ENCODE measurements around the gene NOP9. TPM values are rescaled to one million over a fixed set of nuclear protein-coding genes. Genes with fewer than 3 reads are reported as not detected.

The NOP9 gene
- total and polyA plus RNA-seq, 8 donors: 6.2 to 13.9 (median 9.7) TPM

- no peaks in the 10 kb centered on the region for H3K36me3 ChIP-seq
- no peak for ATAC-seq
- 75 to 83% methylated on average over 4 of the region's 4 CpGs for WGBS, 2 donors
- peak in 1 of 6 donors; percentile 33 for DNase-seq
- no peaks in the 10 kb centered on the region for H3K27me3 ChIP-seq
- no peak for TF ChIP-seq CTCF (IDR thresholded peaks at IDR 0.05)
- no peaks in the 10 kb centered on the region for H3K9me3 ChIP-seq
- intact Hi-C loops (cut with DNase I): no loop called here
- no peak overlapping the region for H3K4me3 ChIP-seq
- H3K27ac ChIP-seq: peak overlapping the region in 1 of 4 donors; percentile 78
- FAIRE-seq: no peak
- H3K4me1 ChIP-seq: no peaks in the 10 kb centered on the region
These were observed 38.9 kb upstream of the NOP9 start for GRCh38 chr14:24260780-24261157.

GRCh38 chr14:24261256-24261968 is 38.2 kb upstream of the NOP9 start:
- DNase-seq (peak in 1 of 6 donors; percentile 33), ATAC-seq (no peak), FAIRE-seq (no peak)
- H3K36me3 ChIP-seq: peaks cover 0 to 3% (median 0%) of the 10 kb centered on the region in 3 donors
- H3K4me1 ChIP-seq: no peaks in the 10 kb centered on the region
- no peaks in the 10 kb centered on the region for H3K27me3 ChIP-seq
- intact Hi-C loops (cut with DNase I): no loop called here
- no peak overlapping the region for H3K4me3 ChIP-seq
- TF ChIP-seq CTCF (IDR thresholded peaks at IDR 0.05): no peak
- H3K9me3 ChIP-seq: no peaks in the 10 kb centered on the region
- no peak overlapping the region for H3K27ac ChIP-seq
- 89 to 95% methylated on average over 20 of the region's 20 CpGs for WGBS, 2 donors

DNA sequence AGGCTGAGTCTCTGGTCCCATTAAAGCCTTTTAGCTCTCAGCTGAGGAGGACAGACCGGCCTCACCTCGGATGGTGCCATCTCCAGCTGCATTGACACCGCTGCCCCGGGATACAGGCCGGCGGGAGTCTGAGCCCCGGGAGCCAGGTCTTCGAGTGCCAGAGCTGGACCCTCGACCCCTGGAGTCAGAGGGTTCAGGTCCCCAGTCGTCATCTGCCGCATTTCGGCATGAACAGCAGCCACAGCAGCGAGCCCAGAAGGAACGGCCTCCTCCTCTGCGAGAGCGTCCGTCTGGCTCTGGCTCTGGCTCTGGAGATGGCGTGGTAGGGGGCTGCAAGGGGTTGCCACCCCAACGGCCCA is 37.7 kb upstream of the NOP9 start:
- Histone ChIP-seq H3K27ac (no peak overlapping the region), H3K36me3 (peaks cover 0 to 9% (median 0%) of the 10 kb centered on the region in 3 donors), H3K4me3 (no peak overlapping the region), H3K27me3 (no peaks in the 10 kb centered on the region), H3K4me1 (no peaks in the 10 kb centered on the region), H3K9me3 (no peaks in the 10 kb centered on the region)
- DNase-seq (peak in 1 of 6 donors; percentile 32), FAIRE-seq (no peak), ATAC-seq (no peak)
- WGBS, 2 donors: 88 to 90% methylated on average over 19 of the region's 19 CpGs
- intact Hi-C loops (cut with DNase I): no loop called here
- no peak for TF ChIP-seq CTCF (IDR thresholded peaks at IDR 0.05)

DNA sequence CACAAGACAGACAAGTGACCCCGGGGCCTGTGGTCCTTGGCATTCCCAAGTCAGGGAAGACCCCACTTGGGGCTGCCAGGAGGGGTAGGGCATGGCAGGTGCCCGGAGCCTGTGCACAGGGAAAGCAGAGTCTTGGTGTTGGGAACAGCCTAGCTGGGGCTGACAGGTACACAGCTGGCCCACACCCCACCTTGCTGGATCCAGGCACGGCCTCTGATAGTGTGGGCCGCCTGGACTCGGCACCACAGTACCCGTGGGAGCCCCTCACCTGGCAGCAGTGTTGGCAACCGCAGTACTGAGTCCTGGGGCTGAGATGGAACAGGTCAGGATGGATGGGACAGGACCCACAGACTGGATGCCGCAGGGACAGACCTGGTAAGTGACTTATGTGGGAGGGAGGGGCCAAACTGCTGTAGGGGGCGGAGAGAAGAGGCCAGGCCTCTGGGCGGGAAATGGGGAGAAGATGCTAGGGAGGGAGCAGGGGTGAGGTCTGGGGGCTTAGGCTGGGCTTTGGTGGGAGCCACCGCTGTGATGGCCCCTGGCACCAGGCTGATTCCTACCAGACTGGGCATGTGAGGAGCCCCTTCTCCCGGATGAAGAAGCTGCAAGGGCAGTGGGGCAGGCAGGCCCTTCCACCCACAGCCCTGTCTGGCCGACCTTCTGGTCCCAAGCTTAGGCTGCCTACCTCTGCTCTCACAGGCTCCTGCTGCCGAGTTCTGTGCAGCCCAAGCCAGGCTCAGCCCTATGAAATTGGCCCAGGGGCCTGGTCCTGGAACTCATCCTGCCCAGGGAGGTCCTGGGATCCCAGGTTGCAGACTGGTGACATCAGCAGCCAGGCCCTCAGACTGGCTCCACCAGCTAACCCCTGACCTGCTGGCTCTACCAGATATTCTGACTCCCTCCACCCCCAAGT is 36.6 kb upstream of the NOP9 start, which contains the start of gene TGM1:
Gene TGM1, minus strand, starts transcription at position 357 of the 913 bp plus-strand sequence. CDS start 825 bp downstream, outside the sequence.
- DNase-seq: peak in 1 of 6 donors; percentile 48
- ATAC-seq: no peak
- intact Hi-C loops (cut with DNase I): no loop called here
- TF ChIP-seq CTCF (IDR thresholded peaks at IDR 0.05): no peak
- 53 to 68% methylated on average over 13 to 14 of the region's 14 CpGs for WGBS, 2 donors
- no peaks in the 10 kb centered on the region for H3K27me3 ChIP-seq
- FAIRE-seq: no peak
- H3K36me3 ChIP-seq: peaks cover 0 to 18% (median 0%) of the 10 kb centered on the region in 3 donors
- H3K9me3 ChIP-seq: no peaks in the 10 kb centered on the region
- H3K27ac ChIP-seq: no peak within 1 kb of the TSS
- no peak within 1 kb of the TSS for H3K4me3 ChIP-seq
- H3K4me1 ChIP-seq: no peaks in the 10 kb centered on the region
